Keratinocyte (primary cell): ENCODE measurements around the gene C13orf42. TPM values are rescaled to one million over a fixed set of nuclear protein-coding genes. Genes with fewer than 3 reads are reported as not detected.

ENCODE experiments used
- DNase-seq: peaks from one replicate; pipeline ENCODE4 v3.0.0-alpha.2; 2011; ENCODE audit warnings: low read depth, missing footprints, low spot score
- FAIRE-seq: peaks from 2 replicates; lab custom pipeline; 2011; peaks lifted over from hg19 to GRCh38; lab: Jason Lieb, UNC
- H2AFZ ChIP-seq: 2 replicates; pipeline ENCODE4 v1.6.0; 2012; ENCODE audit warnings: low read length, control low read depth, inconsistent platforms; ENCODE audit not compliant: control insufficient read depth
- H3K27ac ChIP-seq: 2 replicates; pipeline ENCODE4 v1.5.1; 2011; ENCODE audit warnings: low read length; ENCODE audit not compliant: control insufficient read depth, insufficient read depth
- H3K27me3 ChIP-seq: 3 replicates; pipeline ENCODE4 v1.6.0; 2011; ENCODE audit warnings: low read length; ENCODE audit not compliant: control insufficient read depth, insufficient read depth; ENCODE audit errors: extremely low read depth
- H3K36me3 ChIP-seq, 2 experiments: 2 replicates in 1 of 2; 3 replicates in 1 of 2; pipeline ENCODE4 v1.5.1; 2011; ENCODE audit warnings: low read length in 2 of 2, mild to moderate bottlenecking in 1 of 2; ENCODE audit not compliant: control insufficient read depth in 2 of 2, insufficient read depth in 2 of 2; ENCODE audit errors: extremely low read depth in 1 of 2
- H3K4me1 ChIP-seq: 3 replicates; pipeline ENCODE4 v1.5.1; 2011; ENCODE audit warnings: low read length; ENCODE audit not compliant: control insufficient read depth, insufficient read depth; ENCODE audit errors: extremely low read depth
- H3K4me2 ChIP-seq: 3 replicates; pipeline ENCODE4 v1.6.0; 2011; ENCODE audit warnings: low read depth, low read length; ENCODE audit not compliant: control insufficient read depth, insufficient read depth; ENCODE audit errors: extremely low read depth
- H3K4me3 ChIP-seq, 3 experiments: fragments of 200-600 bp in 1 of 3; sonication (generic) in 1 of 3; 2 replicates in 2 of 3; 3 replicates in 1 of 3; pipeline ENCODE4 v1.5.1; 2011 to 2016; ENCODE audit warnings: low read length in 3 of 3, mild to moderate bottlenecking in 3 of 3, control low read depth in 2 of 3, inconsistent platforms in 1 of 3, low read depth in 1 of 3, mixed read lengths in 1 of 3, mixed run types in 1 of 3, moderate library complexity in 1 of 3; ENCODE audit not compliant: control insufficient read depth in 2 of 3, insufficient read depth in 2 of 3; ENCODE audit errors: extremely low read depth in 1 of 3
- H3K79me2 ChIP-seq: 2 replicates; pipeline ENCODE4 v1.6.0; 2012; ENCODE audit warnings: low read length; ENCODE audit not compliant: control insufficient read depth, insufficient read depth
- H3K9ac ChIP-seq: 3 replicates; pipeline ENCODE4 v1.6.0; 2011; ENCODE audit warnings: low read length; ENCODE audit not compliant: control insufficient read depth, insufficient read depth; ENCODE audit errors: extremely low read depth
- H3K9me1 ChIP-seq: 3 replicates; pipeline ENCODE4 v1.6.0; 2011; ENCODE audit warnings: low read length; ENCODE audit not compliant: control insufficient read depth, insufficient read depth; ENCODE audit errors: extremely low read depth
- H3K9me3 ChIP-seq: 2 replicates; pipeline ENCODE4 v1.5.1; 2012; ENCODE audit warnings: low read depth, low read length; ENCODE audit not compliant: control insufficient read depth
- H4K20me1 ChIP-seq: 3 replicates; pipeline ENCODE4 v1.6.0; 2011; ENCODE audit warnings: low read length; ENCODE audit not compliant: control insufficient read depth, insufficient read depth; ENCODE audit errors: extremely low read depth
- CTCF ChIP-seq, 3 experiments: IDR thresholded peaks in 1 of 3; conservative IDR thresholded peaks in 1 of 3; optimal IDR thresholded peaks in 1 of 3; 2 replicates in 2 of 3; 3 replicates in 1 of 3; pipeline versions ENCODE3 to v1.5.1; 2011; ENCODE audit warnings: low read length in 3 of 3, mild to moderate bottlenecking in 3 of 3, moderate library complexity in 2 of 3, control low read depth in 1 of 3, inconsistent platforms in 1 of 3; ENCODE audit not compliant: insufficient read depth in 2 of 3; ENCODE audit errors: extremely low read depth in 1 of 3
- EZH2 ChIP-seq: IDR thresholded peaks from one replicate; pipeline ENCODE4 v1.6.1; 2012; ENCODE audit warnings: inconsistent platforms, mild to moderate bottlenecking, low read length, moderate library complexity
- dilution Hi-C: fragments of 300-500 bp; cut with MboI; formaldehyde crosslinking; loops from one replicate; pipeline ENCODE4 v1.7.0; 2020; ENCODE audit warnings: low sequenced_read_pairs; ENCODE audit not compliant: extremely low pct_ligation_motif_present
- polyA plus RNA-seq, 5 experiments: library from polyadenylated mRNA; depleted of rRNA in 3 of 5; stranded (reverse) in 3 of 5; stranded (forward) in 1 of 5; unstranded in 1 of 5; fragments of >200 nt; gene quantifications; 1 replicate in 1 of 5; 2 replicates in 3 of 5; 3 replicates in 1 of 5; pipeline versions ENCODE4 v1.2.1 to v1.2.3, GENCODE V29; 2011 to 2012; ENCODE audit warnings: missing spikeins in 2 of 5, low read depth in 1 of 5, low replicate concordance in 1 of 5

Gene C13orf42
- polyA plus RNA-seq, 1 donor (not counting 4 experiments of a cell fraction or from before 2014, with no cell fraction given) = not detected

GRCh38 chr13:51052581-51052980 lies 58.5 kb downstream of the C13orf42 start:
- no peak overlapping the region for H3K4me2 ChIP-seq
- no peaks in the 10 kb centered on the region for H3K36me3 ChIP-seq
- no peak overlapping the region for H3K4me3 ChIP-seq
- H4K20me1 ChIP-seq = no peaks in the 10 kb centered on the region
- dilution Hi-C loops = no loop called here
- H3K4me1 ChIP-seq = no peaks in the 10 kb centered on the region
- TF ChIP-seq EZH2 = no peak
- no peak for TF ChIP-seq CTCF (optimal IDR thresholded peaks at IDR 0.05 in 1 of 3, IDR thresholded peaks at IDR 0.05 in 1 of 3, conservative IDR thresholded peaks at IDR 0.05 in 1 of 3; ENCODE audit: extremely low read depth in 1 of 3, insufficient read depth in 2 of 3, low read length in 3 of 3)
- no peaks in the 10 kb centered on the region for H3K79me2 ChIP-seq
- H2AFZ ChIP-seq = no peak overlapping the region
- no peak overlapping the region for H3K9ac ChIP-seq
- peaks cover 7% of the 10 kb centered on the region for H3K27me3 ChIP-seq
- no peaks in the 10 kb centered on the region for H3K9me3 ChIP-seq
- no peak overlapping the region for H3K27ac ChIP-seq
- no peak for FAIRE-seq
- DNase-seq = no peak
- no peaks in the 10 kb centered on the region for H3K9me1 ChIP-seq

- Histone ChIP-seq H3K79me2 (no peaks in the 10 kb centered on the region), H3K9ac (no peak overlapping the region), H3K27ac (no peak overlapping the region), H3K9me1 (no peaks in the 10 kb centered on the region), H4K20me1 (no peaks in the 10 kb centered on the region), H3K4me2 (no peak overlapping the region), H3K36me3 (no peaks in the 10 kb centered on the region), H3K4me3 (no peak overlapping the region), H3K9me3 (no peaks in the 10 kb centered on the region), H2AFZ (no peak overlapping the region), H3K4me1 (no peaks in the 10 kb centered on the region), H3K27me3 (peaks cover 7% of the 10 kb centered on the region)
- dilution Hi-C loops = no loop called here
- TF ChIP-seq EZH2 (no peak), CTCF (optimal IDR thresholded peaks at IDR 0.05 in 1 of 3, IDR thresholded peaks at IDR 0.05 in 1 of 3, conservative IDR thresholded peaks at IDR 0.05 in 1 of 3; ENCODE audit: extremely low read depth in 1 of 3, insufficient read depth in 2 of 3, low read length in 3 of 3) (no peak)
- FAIRE-seq = no peak
- DNase-seq = no peak
These were observed 60.8 kb downstream of the C13orf42 start for GRCh38 chr13:51050021-51050830.
